Natural killer cell (primary cell): ENCODE measurements around the gene DEFB116. TPM values are rescaled to one million over a fixed set of nuclear protein-coding genes. Genes with fewer than 3 reads are reported as not detected.

Experiments used
- ATAC-seq, 3 donors: fragments of 150-1000 bp in 2 of 3; fragments of 200-7000 bp in 1 of 3; cut with Tn5 transposase; 1 replicate in 1 of 3; 2 replicates in 2 of 3; pipeline ENCODE4 v1.10.0; 2021; ENCODE audit warnings: mild to moderate bottlenecking in 2 of 3, moderate library complexity in 2 of 3
- DNase-seq, 2 donors: peaks; one replicate each; pipeline versions ENCODE4 v3.0.0 to v3.0.0-alpha.2; 2013 to 2021; ENCODE audit warnings: mixed read lengths in 1 of 2
- H3K27ac ChIP-seq: one replicate; pipeline ENCODE4 v1.5.1; 2013; ENCODE audit warnings: mild to moderate bottlenecking, low read length
- H3K27me3 ChIP-seq: one replicate; pipeline ENCODE4 v1.6.1; 2013; ENCODE audit warnings: low read length; ENCODE audit not compliant: control insufficient read depth, insufficient read depth
- H3K36me3 ChIP-seq: one replicate; pipeline ENCODE4 v1.6.1; 2013; ENCODE audit warnings: low read length; ENCODE audit not compliant: control insufficient read depth, insufficient read depth
- H3K4me1 ChIP-seq: one replicate; pipeline ENCODE4 v1.6.1; 2013; ENCODE audit warnings: low read length; ENCODE audit not compliant: control insufficient read depth, insufficient read depth
- H3K4me3 ChIP-seq: one replicate; pipeline ENCODE4 v1.5.1; 2013; ENCODE audit warnings: low read length
- H3K9me3 ChIP-seq: one replicate; pipeline ENCODE4 v1.6.1; 2013; ENCODE audit warnings: low read length; ENCODE audit not compliant: control insufficient read depth, insufficient read depth
- H3K27ac Mint-ChIP-seq, 2 donors: one replicate each; pipeline ENCODE4 v1.8.0; 2022; ENCODE audit warnings: mild to moderate bottlenecking in 2 of 2, mixed read lengths in 2 of 2, moderate library complexity in 1 of 2
- H3K27me3 Mint-ChIP-seq, 2 donors: one replicate each; pipeline ENCODE4 v1.8.0; 2022; ENCODE audit warnings: low read depth in 2 of 2, mixed read lengths in 2 of 2
- H3K36me3 Mint-ChIP-seq: one replicate; pipeline ENCODE4 v1.8.0; 2022; ENCODE audit warnings: mixed read lengths
- H3K4me1 Mint-ChIP-seq, 2 donors: one replicate each; pipeline ENCODE4 v1.8.0; 2022; ENCODE audit warnings: mixed read lengths in 2 of 2
- H3K4me3 Mint-ChIP-seq: one replicate; pipeline ENCODE4 v1.8.0; 2022; ENCODE audit warnings: mild to moderate bottlenecking, moderate library complexity, mixed read lengths
- H3K9me3 Mint-ChIP-seq, 2 donors: one replicate each; pipeline ENCODE4 v1.8.0; 2022; ENCODE audit warnings: mixed read lengths in 2 of 2
- WGBS: methylation state at CpG from one replicate; pipeline ENCODE4 v1.1.7; 2013; ENCODE audit warnings: missing lambda C conversion rate; ENCODE audit not compliant: insufficient coverage; 5-methylcytosine and 5-hydroxymethylcytosine counted together
- intact Hi-C: fragments of 100-400 bp; cut with micrococcal nuclease; formaldehyde crosslinking; loops from one replicate; pipeline ENCODE4 v1.14.2; 2022
- total RNA-seq, 4 donors: library from RNA; stranded (reverse); fragments of 120-200 nt in 1 of 4; gene quantifications; one replicate each; pipeline versions ENCODE4 v1.2.3 to v1.2.4, GENCODE V29; 2013 to 2022
- TF ChIP-seq, protein P1 (sequence below): fragments of 200-600 bp; IDR thresholded peaks from one replicate; pipeline ENCODE4 v1.8.0; 2022; ENCODE audit warnings: antibody characterized with exemption

Gene DEFB116
- total RNA-seq, 3 donors from 2014 or later (not counting 1 experiment from before 2014, with no cell fraction given): not detected

DNA sequence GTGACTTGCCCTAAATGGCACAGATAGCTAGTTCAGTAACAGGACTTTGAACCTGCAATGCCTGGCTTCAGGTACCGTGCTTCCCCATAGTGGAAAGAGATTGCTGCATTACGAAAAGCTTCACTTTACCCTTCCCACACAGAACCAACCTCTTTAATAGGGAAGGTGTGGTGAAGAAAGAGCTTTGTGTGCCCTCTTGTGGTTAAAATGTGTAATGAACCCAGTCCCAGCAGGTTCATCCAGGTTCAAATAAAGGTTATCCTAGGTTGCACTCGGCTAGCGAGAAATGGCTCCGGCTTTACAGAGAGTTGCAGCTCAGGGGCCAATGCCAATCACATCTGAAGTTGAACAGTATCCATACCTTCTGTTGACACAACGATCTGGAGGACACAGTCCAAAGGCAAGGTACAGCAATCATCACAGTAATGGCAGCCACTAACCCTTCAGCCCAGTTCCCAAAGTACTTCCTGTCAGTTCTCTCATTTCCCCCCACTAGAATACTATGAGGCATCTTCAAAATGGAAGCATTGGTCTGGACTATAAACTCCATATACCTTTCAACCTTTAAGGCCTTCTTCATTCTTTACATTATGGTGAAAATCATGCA is 48.0 kb downstream of the DEFB116 start:
- peaks cover 7 to 10% of the 10 kb centered on the region in 2 donors for H3K9me3 Mint-ChIP-seq
- no peaks in the 10 kb centered on the region for H3K4me1 Mint-ChIP-seq
- Histone ChIP-seq H3K9me3 (peaks cover 7% of the 10 kb centered on the region), H3K4me3 (no peak overlapping the region), H3K27ac (no peak overlapping the region), H3K4me1 (no peaks in the 10 kb centered on the region), H3K36me3 (no peaks in the 10 kb centered on the region), H3K27me3 (no peaks in the 10 kb centered on the region)
- no peaks in the 10 kb centered on the region for H3K27me3 Mint-ChIP-seq
- no peak overlapping the region for H3K4me3 Mint-ChIP-seq
- intact Hi-C loops: no loop called here
- no peak for ATAC-seq
- H3K27ac Mint-ChIP-seq: no peak overlapping the region
- 68% methylated on average over 4 of the region's 6 CpGs for WGBS
- DNase-seq: no peak
- TF ChIP-seq, protein P1, sequence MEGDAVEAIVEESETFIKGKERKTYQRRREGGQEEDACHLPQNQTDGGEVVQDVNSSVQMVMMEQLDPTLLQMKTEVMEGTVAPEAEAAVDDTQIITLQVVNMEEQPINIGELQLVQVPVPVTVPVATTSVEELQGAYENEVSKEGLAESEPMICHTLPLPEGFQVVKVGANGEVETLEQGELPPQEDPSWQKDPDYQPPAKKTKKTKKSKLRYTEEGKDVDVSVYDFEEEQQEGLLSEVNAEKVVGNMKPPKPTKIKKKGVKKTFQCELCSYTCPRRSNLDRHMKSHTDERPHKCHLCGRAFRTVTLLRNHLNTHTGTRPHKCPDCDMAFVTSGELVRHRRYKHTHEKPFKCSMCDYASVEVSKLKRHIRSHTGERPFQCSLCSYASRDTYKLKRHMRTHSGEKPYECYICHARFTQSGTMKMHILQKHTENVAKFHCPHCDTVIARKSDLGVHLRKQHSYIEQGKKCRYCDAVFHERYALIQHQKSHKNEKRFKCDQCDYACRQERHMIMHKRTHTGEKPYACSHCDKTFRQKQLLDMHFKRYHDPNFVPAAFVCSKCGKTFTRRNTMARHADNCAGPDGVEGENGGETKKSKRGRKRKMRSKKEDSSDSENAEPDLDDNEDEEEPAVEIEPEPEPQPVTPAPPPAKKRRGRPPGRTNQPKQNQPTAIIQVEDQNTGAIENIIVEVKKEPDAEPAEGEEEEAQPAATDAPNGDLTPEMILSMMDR: no peak
- H3K36me3 Mint-ChIP-seq: no peaks in the 10 kb centered on the region

DNA sequence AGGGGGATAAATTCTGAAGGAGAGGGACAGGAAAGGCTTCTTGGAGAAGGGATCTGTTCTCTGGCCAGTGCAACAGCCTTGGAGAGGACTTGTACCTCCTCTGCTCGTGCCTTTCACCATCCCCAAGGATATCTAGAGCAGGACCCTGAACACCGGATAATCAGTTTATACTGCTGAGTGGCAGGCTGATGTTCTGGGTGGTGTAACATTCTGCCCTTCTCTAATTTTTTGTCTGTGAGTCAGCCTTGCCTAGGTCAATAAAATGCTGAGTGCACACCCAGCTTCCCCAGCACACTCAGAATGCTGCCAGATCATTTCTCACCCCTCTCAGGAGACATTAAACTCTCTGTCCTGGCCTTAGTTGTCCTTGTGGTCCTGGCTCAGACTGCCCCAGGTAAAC is 51.0 kb downstream of the DEFB116 start, which contains the start of gene DEFB115:
DEFB115 (plus strand) TSS at position 301 of the 400 bp plus-strand sequence; CDS start at position 301, 0 bp downstream.
- no peak within 1 kb of the TSS for H3K4me3 Mint-ChIP-seq
- H3K36me3 ChIP-seq: no peaks in the 10 kb centered on the region
- TF ChIP-seq, protein P1: no peak
- H3K9me3 Mint-ChIP-seq: peaks cover 9 to 13% of the 10 kb centered on the region in 2 donors
- H3K4me3 ChIP-seq: no peak within 1 kb of the TSS
- 90% methylated on average over 1 of the region's 2 CpGs for WGBS
- no peaks in the 10 kb centered on the region for H3K27me3 ChIP-seq
- H3K27ac ChIP-seq: no peak within 1 kb of the TSS
- no peak for DNase-seq
- H3K9me3 ChIP-seq: peaks cover 7% of the 10 kb centered on the region
- no peaks in the 10 kb centered on the region for H3K36me3 Mint-ChIP-seq
- ATAC-seq: no peak
- no peaks in the 10 kb centered on the region for H3K27me3 Mint-ChIP-seq
- H3K4me1 Mint-ChIP-seq: no peaks in the 10 kb centered on the region
- intact Hi-C loops: no loop called here
- no peaks in the 10 kb centered on the region for H3K4me1 ChIP-seq
- H3K27ac Mint-ChIP-seq: no peak within 1 kb of the TSS

DNA sequence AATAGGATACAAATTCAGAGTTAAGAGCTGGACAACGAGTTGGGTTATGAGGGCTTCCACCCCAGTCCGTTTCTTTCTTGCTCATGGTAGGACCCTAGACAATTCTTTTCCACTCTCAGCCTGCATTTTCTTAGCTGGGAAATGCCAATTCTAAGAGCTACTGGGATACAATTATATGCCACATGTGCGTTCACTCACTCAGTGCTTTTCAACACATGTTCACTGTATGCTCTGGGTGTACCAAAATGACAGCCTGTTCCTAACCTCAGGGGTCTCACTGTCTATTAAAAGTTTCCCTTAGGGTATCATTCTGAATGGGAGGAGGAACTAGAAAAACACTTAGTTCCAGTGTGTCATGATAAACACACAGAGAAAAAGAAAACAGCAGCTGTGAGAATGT is 51.4 kb downstream of the DEFB116 start:
- no peaks in the 10 kb centered on the region for H3K27me3 ChIP-seq
- TF ChIP-seq, protein P1: no peak
- no peak for DNase-seq
- WGBS: 38% methylated on average over 3 of the region's 3 CpGs
- H3K4me3 ChIP-seq: no peak overlapping the region
- H3K4me1 ChIP-seq: no peaks in the 10 kb centered on the region
- Mint-ChIP-seq H3K9me3 (peaks cover 9 to 15% of the 10 kb centered on the region in 2 donors), H3K27ac (no peak overlapping the region), H3K36me3 (no peaks in the 10 kb centered on the region), H3K4me3 (no peak overlapping the region), H3K27me3 (no peaks in the 10 kb centered on the region), H3K4me1 (no peaks in the 10 kb centered on the region)
- H3K9me3 ChIP-seq: peaks cover 7% of the 10 kb centered on the region
- intact Hi-C loops: no loop called here
- H3K27ac ChIP-seq: no peak overlapping the region
- no peak for ATAC-seq
- H3K36me3 ChIP-seq: no peaks in the 10 kb centered on the region

Other genes with a start within 250 kb of the DEFB116 start
- not detected for gene DEFB115, start 50.9 kb downstream of the DEFB116 start, total RNA-seq
- gene DEFB118, start 60.0 kb upstream of the DEFB116 start, total RNA-seq: not detected
- gene DEFB119, start 82.0 kb upstream of the DEFB116 start, total RNA-seq: not detected
- gene DEFB121, start 97.6 kb upstream of the DEFB116 start, total RNA-seq: not detected
- not detected for gene DEFB123, start 132.0 kb upstream of the DEFB116 start, total RNA-seq
- not detected for gene DEFB124, start 166.5 kb upstream of the DEFB116 start, total RNA-seq
- not detected for gene REM1, start 166.7 kb upstream of the DEFB116 start, total RNA-seq
- gene HM13, start 205.9 kb upstream of the DEFB116 start, total RNA-seq: 100 to 1,000 TPM in 2 of 3 donors, 10 to 100 TPM in 1; 97.5 to 135 (median 104) TPM